Trophoblast cell (in vitro differentiated cells and primary cell): ENCODE data around the gene TYMP.
A peak's percentile ranks its signal among the peaks of the same experiment; 100 is the strongest.

Experiments
- DNase-seq, 2 donors: peaks; one replicate each; pipeline ENCODE4 v3.0.0-alpha.2; 2016
- H2AFZ ChIP-seq: 2 replicates; pipeline ENCODE4 v1.6.1; 2013; ENCODE audit warnings: low read length, moderate library complexity, mild to moderate bottlenecking; ENCODE audit not compliant: insufficient read depth, poor library complexity
- H2AK5ac ChIP-seq: 2 replicates; pipeline ENCODE4 v1.6.1; 2013; ENCODE audit warnings: mild to moderate bottlenecking, low read length
- H2BK120ac ChIP-seq: 2 replicates; pipeline ENCODE4 v1.6.1; 2013; ENCODE audit warnings: low read length, mild to moderate bottlenecking, moderate library complexity; ENCODE audit not compliant: insufficient read depth, poor library complexity
- H2BK12ac ChIP-seq: 2 replicates; pipeline ENCODE4 v1.6.1; 2013; ENCODE audit warnings: mild to moderate bottlenecking, low read length, moderate library complexity
- H2BK5ac ChIP-seq: 2 replicates; pipeline ENCODE4 v1.6.1; 2013; ENCODE audit warnings: low read length, low read depth, moderate library complexity, mild to moderate bottlenecking; ENCODE audit not compliant: poor library complexity
- H3K14ac ChIP-seq: 2 replicates; pipeline ENCODE4 v1.6.1; 2013; ENCODE audit warnings: mild to moderate bottlenecking, low read length
- H3K18ac ChIP-seq: 2 replicates; pipeline ENCODE4 v1.6.1; 2013; ENCODE audit warnings: mild to moderate bottlenecking, low read length
- H3K23ac ChIP-seq: 2 replicates; pipeline ENCODE4 v1.6.1; 2013; ENCODE audit warnings: low read length
- H3K27ac ChIP-seq: 2 replicates; pipeline ENCODE4 v1.5.1; 2013; ENCODE audit warnings: low read depth, mild to moderate bottlenecking, inconsistent platforms, low read length, moderate library complexity
- H3K27me3 ChIP-seq: 2 replicates; pipeline ENCODE4 v1.6.1; 2013; ENCODE audit warnings: inconsistent platforms, mild to moderate bottlenecking, low read length, moderate library complexity; ENCODE audit not compliant: insufficient read depth
- H3K36me3 ChIP-seq, 2 experiments: 1 replicate in 1 of 2; 2 replicates in 1 of 2; pipeline ENCODE4 v1.6.1; 2013; ENCODE audit warnings: low read length in 2 of 2, mild to moderate bottlenecking in 2 of 2, moderate library complexity in 1 of 2; ENCODE audit not compliant: insufficient read depth in 2 of 2, control insufficient read depth in 1 of 2
- H3K4ac ChIP-seq: 2 replicates; pipeline ENCODE4 v1.6.1; 2013; ENCODE audit warnings: low read depth, mild to moderate bottlenecking, low read length, moderate library complexity
- H3K4me1 ChIP-seq, 2 experiments: 1 replicate in 1 of 2; 2 replicates in 1 of 2; pipeline ENCODE4 v1.6.1; 2013; ENCODE audit warnings: low read length in 2 of 2, mild to moderate bottlenecking in 2 of 2, moderate library complexity in 1 of 2; ENCODE audit not compliant: insufficient read depth in 2 of 2, control insufficient read depth in 1 of 2
- H3K4me2 ChIP-seq: 2 replicates; pipeline ENCODE4 v1.6.1; 2013; ENCODE audit warnings: inconsistent platforms, mild to moderate bottlenecking, low read length, moderate library complexity
- H3K4me3 ChIP-seq: 2 replicates; pipeline ENCODE4 v1.5.1; 2013; ENCODE audit warnings: mild to moderate bottlenecking, low read depth, low read length, inconsistent platforms
- H3K79me1 ChIP-seq: one replicate; pipeline ENCODE4 v1.6.1; 2013; ENCODE audit warnings: low read length
- H3K79me2 ChIP-seq: 2 replicates; pipeline ENCODE4 v1.6.1; 2013; ENCODE audit warnings: low read length, mild to moderate bottlenecking; ENCODE audit not compliant: control insufficient read depth, insufficient read depth, poor library complexity
- H3K9ac ChIP-seq: 2 replicates; pipeline ENCODE4 v1.6.1; 2013; ENCODE audit warnings: mild to moderate bottlenecking, low read length
- H3K9me3 ChIP-seq: 2 replicates; pipeline ENCODE4 v1.6.1; 2013; ENCODE audit warnings: low read depth, mild to moderate bottlenecking, control low read depth, inconsistent platforms, low read length; ENCODE audit not compliant: insufficient read depth
- H4K12ac ChIP-seq: 2 replicates; pipeline ENCODE4 v1.6.1; 2013; ENCODE audit warnings: low read depth, mild to moderate bottlenecking, low read length, moderate library complexity
- H4K8ac ChIP-seq: 2 replicates; pipeline ENCODE4 v1.6.1; 2013; ENCODE audit warnings: low read depth, mild to moderate bottlenecking, low read length, moderate library complexity
- H4K91ac ChIP-seq: one replicate; pipeline ENCODE4 v1.6.1; 2013; ENCODE audit warnings: low read depth, mild to moderate bottlenecking, low read length, moderate library complexity
- WGBS: extraction: QIAGEN DNeasy Blood & Tissue Kit; methylation state at CpG from one replicate; pipeline ENCODE4 v1.1.7; 2013; ENCODE audit warnings: missing lambda C conversion rate; ENCODE audit not compliant: insufficient read length, insufficient coverage; ENCODE audit errors: extremely low coverage; 5-methylcytosine and 5-hydroxymethylcytosine counted together

Gene TYMP

DNA sequence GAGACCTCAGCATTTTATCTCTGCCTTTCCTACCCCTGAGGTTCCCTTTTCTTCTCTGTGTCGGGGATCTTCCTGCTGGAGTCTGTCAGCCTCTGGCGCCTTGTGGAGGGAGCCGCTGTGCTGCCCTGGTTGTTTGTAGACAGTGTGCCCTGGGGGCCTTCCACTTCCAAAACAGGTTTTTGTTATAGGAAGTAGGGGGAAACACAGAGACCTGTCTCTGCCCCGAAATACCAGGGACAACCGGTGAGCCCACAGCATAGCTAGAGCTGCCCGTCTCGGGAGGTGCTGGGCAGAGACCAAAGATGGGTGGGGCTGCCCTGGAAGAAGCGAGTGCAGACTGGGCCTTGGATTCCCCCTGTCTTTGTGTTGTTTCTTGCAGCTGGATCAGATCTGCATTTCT, 13.7 kb downstream of the TYMP start:
- H3K18ac ChIP-seq, result no peak overlapping the region
- no peak overlapping the region for H3K14ac ChIP-seq
- no peak overlapping the region for H2AFZ ChIP-seq
- H3K79me1 ChIP-seq, result no peaks in the 10 kb centered on the region
- H3K4me2 ChIP-seq, result peak overlapping the region; percentile 38
- no peak overlapping the region for H2BK5ac ChIP-seq
- H2BK12ac ChIP-seq, result no peak overlapping the region
- WGBS, result no CpG with 5 or more reads among the region's 8 CpGs
- H3K79me2 ChIP-seq, result no peaks in the 10 kb centered on the region
- no peak overlapping the region for H3K27ac ChIP-seq
- H3K36me3 ChIP-seq, result peaks cover 36 to 43% of the 10 kb centered on the region in 2 experiments
- H4K8ac ChIP-seq, result no peak overlapping the region
- H3K4ac ChIP-seq, result peak overlapping the region; percentile 19
- H3K9ac ChIP-seq, result no peak overlapping the region
- no peaks in the 10 kb centered on the region for H3K27me3 ChIP-seq
- H2BK120ac ChIP-seq, result no peak overlapping the region
- H2AK5ac ChIP-seq, result no peak overlapping the region
- DNase-seq, result no peak
- H3K23ac ChIP-seq, result no peak overlapping the region
- H4K12ac ChIP-seq, result no peak overlapping the region
- no peak overlapping the region for H4K91ac ChIP-seq
- no peak overlapping the region for H3K4me3 ChIP-seq
- H3K9me3 ChIP-seq, result no peaks in the 10 kb centered on the region
- peaks cover 5 to 8% of the 10 kb centered on the region in 2 experiments for H3K4me1 ChIP-seq

DNA sequence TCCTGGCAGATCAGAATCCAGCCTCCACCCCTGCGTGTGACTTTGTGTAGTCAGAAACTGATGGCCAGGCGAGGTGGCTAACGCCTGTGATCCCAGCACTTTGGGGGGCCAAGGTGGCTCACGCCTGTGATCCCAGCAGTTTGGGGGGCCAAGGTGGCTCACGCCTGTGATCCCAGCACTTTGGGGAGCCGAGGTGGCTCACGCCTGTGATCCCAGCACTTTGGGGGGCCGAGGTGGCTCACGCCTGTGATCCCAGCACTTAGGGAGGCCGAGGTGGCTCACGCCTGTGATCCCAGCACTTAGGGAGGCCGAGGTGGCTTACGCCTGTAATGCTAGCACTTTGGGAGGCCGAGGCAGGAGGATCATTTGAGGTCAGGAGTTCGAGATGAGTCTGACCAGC, 16.6 kb downstream of the TYMP start:
- no peak overlapping the region for H2BK12ac ChIP-seq
- no peak for DNase-seq
- no peak overlapping the region for H2AK5ac ChIP-seq
- H3K36me3 ChIP-seq, result peaks cover 19 to 24% of the 10 kb centered on the region in 2 experiments
- H3K27me3 ChIP-seq, result no peaks in the 10 kb centered on the region
- H3K23ac ChIP-seq, result no peak overlapping the region
- no peak overlapping the region for H3K27ac ChIP-seq
- no peak overlapping the region for H2BK5ac ChIP-seq
- no peak overlapping the region for H2AFZ ChIP-seq
- no peak overlapping the region for H4K8ac ChIP-seq
- H2BK120ac ChIP-seq, result no peak overlapping the region
- peaks cover under 1% of the 10 kb centered on the region for H3K79me1 ChIP-seq
- no peak overlapping the region for H3K4me2 ChIP-seq
- no peak overlapping the region for H3K18ac ChIP-seq
- no peak overlapping the region for H3K4me3 ChIP-seq
- no peak overlapping the region for H4K12ac ChIP-seq
- H3K9me3 ChIP-seq, result no peaks in the 10 kb centered on the region
- no peak overlapping the region for H4K91ac ChIP-seq
- H3K79me2 ChIP-seq, result peaks cover 3% of the 10 kb centered on the region
- H3K4me1 ChIP-seq, result peaks cover 5 to 13% of the 10 kb centered on the region in 2 experiments
- no peak overlapping the region for H3K4ac ChIP-seq
- H3K9ac ChIP-seq, result no peak overlapping the region
- no CpG with 5 or more reads among the region's 15 CpGs for WGBS
- H3K14ac ChIP-seq, result no peak overlapping the region

GRCh38 chr22:50508897-50509296, 20.9 kb downstream of the TYMP start:
- Histone ChIP-seq H3K36me3 (peaks cover 18 to 21% of the 10 kb centered on the region in 2 experiments), H3K4me2 (peak overlapping the region; percentile 90), H3K9me3 (no peaks in the 10 kb centered on the region), H4K8ac (no peak overlapping the region), H3K23ac (no peak overlapping the region), H3K14ac (no peak overlapping the region), H4K91ac (no peak overlapping the region), H3K27ac (no peak overlapping the region), H2BK12ac (no peak overlapping the region), H2AFZ (no peak overlapping the region), H2AK5ac (no peak overlapping the region), H3K4me3 (peak overlapping the region; percentile 99), H3K9ac (peak overlapping the region; percentile 50), H3K27me3 (no peaks in the 10 kb centered on the region), H3K18ac (no peak overlapping the region), H3K79me2 (peaks cover 13% of the 10 kb centered on the region), H3K79me1 (peaks cover 8% of the 10 kb centered on the region), H2BK5ac (no peak overlapping the region), H3K4ac (peak overlapping the region; percentile 60), H2BK120ac (no peak overlapping the region), H3K4me1 (peaks cover 6 to 15% of the 10 kb centered on the region in 2 experiments), H4K12ac (no peak overlapping the region)
- no CpG with 5 or more reads among the region's 3 CpGs for WGBS
- DNase-seq, result no peak

DNA sequence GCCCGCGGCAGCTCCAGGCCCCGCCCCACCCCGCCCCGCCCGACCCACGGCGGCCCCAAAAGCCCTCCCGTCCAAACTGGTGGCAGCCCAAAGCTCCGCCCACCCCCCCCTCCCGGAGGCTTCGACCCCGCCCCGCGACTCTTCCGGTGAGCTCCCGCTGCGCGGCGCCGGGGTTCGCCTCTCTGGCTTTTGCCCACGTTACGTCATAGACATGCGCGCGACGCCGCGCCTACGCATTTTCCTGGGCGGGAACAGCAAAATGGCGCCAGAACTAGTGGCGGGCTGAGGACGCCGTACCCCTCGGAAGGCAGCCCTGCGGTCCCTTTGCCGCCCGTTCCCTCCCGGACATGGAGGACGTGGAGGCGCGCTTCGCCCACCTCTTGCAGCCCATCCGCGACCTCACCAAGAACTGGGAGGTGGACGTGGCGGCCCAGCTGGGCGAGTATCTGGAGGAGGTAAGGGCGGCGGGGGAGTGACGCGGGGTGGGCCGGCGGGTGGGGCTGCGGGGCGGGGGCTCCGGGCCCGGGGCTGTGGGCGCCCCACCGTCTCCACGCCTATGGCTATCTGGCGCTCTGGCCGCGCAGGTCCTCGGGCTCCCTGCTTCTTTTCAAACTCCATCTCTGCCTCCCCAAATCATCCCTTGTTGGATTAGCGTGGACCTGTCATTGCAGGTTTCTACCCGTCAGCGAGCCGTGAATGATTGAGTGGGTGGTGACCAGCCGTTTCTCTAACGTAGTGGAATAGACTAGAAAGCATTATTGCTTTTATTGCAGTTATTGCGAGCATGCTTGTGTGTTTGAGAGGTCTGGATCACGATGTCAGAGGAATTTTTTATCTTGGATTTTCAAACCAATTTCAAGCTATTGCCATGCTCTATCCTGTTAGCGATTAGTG, 21.6 kb downstream of the TYMP start, which contains the start of gene NCAPH2:
Gene NCAPH2 (plus strand): TSS at position 234 of the 894 bp plus-strand sequence. CDS start 114 bp downstream, at position 348.
- peak within 1 kb of the TSS; percentile 93 for H2BK120ac ChIP-seq
- peak within 1 kb of the TSS; percentile 96 for H4K91ac ChIP-seq
- H3K4me3 ChIP-seq, result peak within 1 kb of the TSS; percentile 99
- H3K79me1 ChIP-seq, result peaks cover 8% of the 10 kb centered on the region
- H3K18ac ChIP-seq, result peak within 1 kb of the TSS; percentile 100
- peak within 1 kb of the TSS; percentile 99 for H4K12ac ChIP-seq
- peak; percentile 97 to 99 for DNase-seq
- peaks cover 25% of the 10 kb centered on the region in 2 experiments for H3K36me3 ChIP-seq
- H3K79me2 ChIP-seq, result peaks cover 13% of the 10 kb centered on the region
- H3K27ac ChIP-seq, result peak within 1 kb of the TSS; percentile 84
- H3K9me3 ChIP-seq, result no peaks in the 10 kb centered on the region
- peak within 1 kb of the TSS; percentile 99 for H2AFZ ChIP-seq
- H3K14ac ChIP-seq, result peak within 1 kb of the TSS; percentile 98
- peak within 1 kb of the TSS; percentile 56 for H2BK12ac ChIP-seq
- H2BK5ac ChIP-seq, result peak within 1 kb of the TSS; percentile 90
- no peaks in the 10 kb centered on the region for H3K27me3 ChIP-seq
- H4K8ac ChIP-seq, result peak within 1 kb of the TSS; percentile 99
- H3K23ac ChIP-seq, result no peak within 1 kb of the TSS
- H3K4ac ChIP-seq, result peak within 1 kb of the TSS; percentile 97
- H3K9ac ChIP-seq, result peak within 1 kb of the TSS; percentile 97
- WGBS, result no CpG with 5 or more reads among the region's 76 CpGs
- peak within 1 kb of the TSS; percentile 99 for H2AK5ac ChIP-seq
- H3K4me1 ChIP-seq, result peaks cover 6 to 15% of the 10 kb centered on the region in 2 experiments
- peak within 1 kb of the TSS; percentile 90 for H3K4me2 ChIP-seq
